NCI-H524 (cell line): Measurements from ENCODE around the gene SUPT3H.

Experiments used
- DNase-seq, 2 experiments: peaks; one replicate each; lab custom pipeline; 2025; lab: John Stamatoyannopoulos, UW

SUPT3H gene

DNA sequence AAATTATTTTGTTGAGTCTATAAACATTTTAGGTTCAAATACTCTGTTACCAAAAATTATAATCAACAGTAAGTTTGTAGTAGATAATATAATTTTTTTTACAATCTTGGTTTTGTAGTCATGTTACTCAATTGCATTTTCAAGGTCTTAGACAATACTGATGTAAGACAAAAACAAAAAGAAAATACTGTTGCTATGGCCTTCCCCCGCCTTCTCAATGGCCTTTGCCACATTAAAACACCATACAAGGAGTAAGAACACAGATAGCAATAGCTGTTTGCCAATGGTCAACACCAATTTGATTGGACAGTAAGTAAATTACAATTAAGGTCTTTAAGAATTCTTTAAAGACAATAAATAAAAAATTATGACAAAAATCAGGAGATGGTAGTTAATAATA lies 540.0 kb downstream of the SUPT3H start:
- no peak for DNase-seq

DNA sequence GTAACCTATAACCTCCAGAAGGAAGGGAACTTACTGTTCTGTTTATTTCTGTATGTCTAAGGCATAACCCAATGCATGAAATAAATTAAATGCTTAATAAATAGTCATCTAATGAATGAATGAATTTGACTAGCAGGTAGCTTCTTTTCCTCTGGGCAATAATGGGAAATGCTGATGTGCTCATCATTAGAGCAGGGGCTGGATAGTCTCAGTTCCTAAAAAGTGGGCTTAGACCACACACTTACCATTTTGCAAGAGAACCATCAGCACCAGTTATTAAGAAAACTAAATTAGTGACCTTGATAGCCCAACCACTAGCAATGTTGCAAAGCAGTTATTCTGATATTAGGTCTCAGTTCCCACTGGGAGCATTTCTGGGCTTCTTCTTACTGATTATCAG lies 540.5 kb downstream of the SUPT3H start:
- DNase-seq: no peak

DNA sequence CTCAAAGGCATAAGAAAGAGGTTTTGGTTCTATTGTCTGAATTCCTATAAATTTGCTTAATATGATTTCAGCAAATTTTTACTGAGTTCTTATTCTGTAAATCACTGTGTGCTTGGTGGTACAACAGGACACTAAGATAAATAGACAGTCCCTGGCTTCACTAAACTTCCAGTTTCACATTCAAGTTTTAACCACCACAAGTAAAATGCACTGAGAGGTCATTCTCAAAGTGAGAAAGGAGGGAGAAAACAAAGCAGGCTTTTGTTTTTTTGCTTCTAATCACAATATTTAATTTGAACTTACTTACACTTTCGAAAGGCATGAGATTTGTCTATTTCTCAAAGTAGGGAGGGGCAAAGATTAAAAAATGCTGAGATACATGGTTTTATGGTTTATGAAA lies 544.5 kb downstream of the SUPT3H start:
- no peak for DNase-seq

DNA sequence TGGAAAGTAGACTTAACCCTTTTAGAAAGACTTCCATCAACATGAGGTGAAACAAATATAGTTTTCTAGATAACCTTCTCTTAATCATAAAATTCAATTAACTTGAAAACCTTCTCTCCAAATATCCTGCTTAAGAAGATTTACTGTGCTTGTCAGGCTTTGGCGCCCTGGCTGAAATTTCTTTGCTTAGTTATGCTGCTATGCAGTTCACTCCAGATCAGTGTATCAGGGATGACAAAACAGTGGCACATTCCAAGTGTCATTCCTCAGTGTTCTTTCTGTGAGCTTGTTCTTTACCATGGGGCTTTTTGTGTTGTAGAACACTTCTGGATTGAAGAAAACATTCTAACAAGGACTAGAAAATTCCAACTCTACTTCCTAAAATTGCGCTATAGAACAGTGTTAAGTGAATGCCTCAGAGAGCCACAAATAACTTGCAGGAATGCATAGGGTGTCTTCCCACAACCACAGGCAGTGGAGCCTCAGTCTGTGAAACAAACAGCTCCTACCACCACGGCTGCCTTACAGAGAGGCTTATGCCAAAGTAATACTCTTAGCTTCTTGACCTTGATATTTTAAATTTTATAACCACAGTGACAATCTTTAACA lies 546.6 kb downstream of the SUPT3H start:
- DNase-seq: no peak

DNA sequence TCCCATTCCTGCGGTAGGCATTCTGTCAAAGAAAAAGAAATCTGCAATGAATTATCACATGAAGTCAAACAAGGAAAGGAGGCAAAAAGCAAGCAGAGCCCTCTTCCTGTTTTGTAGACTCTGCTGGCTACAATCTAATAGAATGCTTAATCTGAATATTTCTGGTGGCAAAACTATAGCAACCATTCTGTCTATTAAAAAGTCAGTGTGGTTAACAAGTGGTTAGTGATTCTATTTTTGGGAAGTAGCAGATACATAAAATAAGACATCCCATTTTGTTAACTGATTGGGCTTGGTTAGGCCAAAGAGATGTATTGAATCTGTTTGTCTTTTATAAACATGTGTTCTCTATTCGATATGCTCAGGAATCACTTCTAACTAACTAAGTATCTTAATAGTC lies 547.9 kb downstream of the SUPT3H start:
- no peak for DNase-seq

DNA sequence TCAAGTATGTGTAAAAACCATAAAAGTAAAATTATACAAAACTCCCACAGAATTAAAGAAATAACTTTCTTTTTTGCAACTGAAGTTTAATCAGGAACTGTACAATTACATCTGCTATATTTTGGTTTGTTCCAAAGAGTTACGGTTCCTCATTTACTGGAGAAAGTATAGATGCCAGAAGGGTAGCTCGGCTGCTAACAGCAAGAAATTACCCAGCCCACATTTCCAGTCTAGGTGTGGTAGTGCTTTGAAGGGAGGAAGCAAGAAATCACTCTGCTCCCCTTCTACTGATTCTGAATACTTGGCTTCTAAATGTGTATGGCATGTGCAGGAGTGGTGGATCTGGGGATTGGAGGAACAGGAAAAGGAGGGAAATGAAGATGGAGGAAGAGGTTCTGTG lies 549.0 kb downstream of the SUPT3H start:
- DNase-seq: no peak

DNA sequence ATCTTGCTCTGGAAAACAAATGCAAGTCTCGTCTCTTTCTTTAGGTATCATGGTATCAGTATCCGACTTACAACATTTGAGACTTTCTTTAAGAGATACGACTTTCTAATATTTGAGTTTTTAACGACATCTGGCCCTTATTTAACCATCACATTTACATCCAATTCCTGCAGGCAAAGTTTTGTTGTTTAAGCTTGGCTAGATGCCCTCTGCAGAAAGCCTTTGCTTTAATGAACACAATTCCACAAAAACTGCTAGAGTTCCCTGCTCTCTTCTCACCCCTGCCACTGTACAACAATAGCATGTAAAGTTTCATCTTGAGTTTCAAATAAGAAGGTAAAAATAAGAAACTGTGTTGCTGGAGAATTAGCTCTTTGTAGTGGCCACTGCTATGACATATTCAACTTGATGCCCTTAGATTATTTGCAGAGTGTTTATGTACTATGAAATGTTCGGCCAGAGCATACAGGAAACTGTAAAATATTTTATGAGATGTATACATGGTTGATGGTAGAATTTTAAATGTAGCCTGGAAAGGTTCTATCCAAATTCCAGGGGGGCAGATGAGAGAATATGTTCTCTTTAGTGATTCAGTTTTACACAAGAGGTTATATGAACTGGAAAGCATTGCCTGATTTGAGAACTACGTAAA lies 551.6 kb downstream of the SUPT3H start:
- DNase-seq: no peak

DNA sequence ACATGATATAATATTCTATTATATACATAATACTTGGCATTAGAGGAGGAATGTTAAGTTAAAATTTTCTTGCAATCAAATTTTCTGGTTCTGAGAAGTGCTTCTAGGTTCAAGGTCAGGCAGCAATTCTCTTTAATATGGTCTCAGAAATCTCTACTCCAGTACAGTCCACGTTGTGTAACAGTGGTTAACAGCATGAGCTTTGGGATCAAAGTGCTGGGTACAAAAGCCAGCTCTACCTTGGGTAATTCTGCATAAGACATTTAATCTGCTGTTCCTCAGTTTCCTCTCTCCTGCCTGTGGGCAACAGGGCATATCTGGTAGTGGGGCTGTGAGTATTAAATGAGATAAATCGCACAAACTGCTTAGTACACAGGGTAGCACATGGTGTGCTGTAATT lies 552.5 kb downstream of the SUPT3H start:
- DNase-seq: no peak

DNA sequence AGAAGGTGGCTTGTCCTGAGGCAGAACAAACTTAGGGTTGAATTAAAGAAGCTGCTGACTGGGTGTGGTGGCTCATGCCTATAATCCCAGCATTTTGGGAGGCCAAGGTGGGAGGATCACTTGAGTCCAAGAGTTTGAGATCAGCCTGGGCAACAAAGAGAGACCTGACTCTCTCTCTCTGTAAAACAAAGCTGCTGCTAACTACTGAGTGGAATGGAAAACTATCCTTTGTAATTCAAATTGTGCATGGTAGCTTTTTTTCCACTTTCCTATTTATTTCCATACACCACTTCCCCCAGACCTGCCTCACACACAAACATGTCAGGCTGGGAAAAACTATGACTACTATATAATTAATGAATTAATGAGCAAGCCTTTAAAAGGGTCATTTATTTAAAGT lies 553.2 kb downstream of the SUPT3H start:
- no peak for DNase-seq

DNA sequence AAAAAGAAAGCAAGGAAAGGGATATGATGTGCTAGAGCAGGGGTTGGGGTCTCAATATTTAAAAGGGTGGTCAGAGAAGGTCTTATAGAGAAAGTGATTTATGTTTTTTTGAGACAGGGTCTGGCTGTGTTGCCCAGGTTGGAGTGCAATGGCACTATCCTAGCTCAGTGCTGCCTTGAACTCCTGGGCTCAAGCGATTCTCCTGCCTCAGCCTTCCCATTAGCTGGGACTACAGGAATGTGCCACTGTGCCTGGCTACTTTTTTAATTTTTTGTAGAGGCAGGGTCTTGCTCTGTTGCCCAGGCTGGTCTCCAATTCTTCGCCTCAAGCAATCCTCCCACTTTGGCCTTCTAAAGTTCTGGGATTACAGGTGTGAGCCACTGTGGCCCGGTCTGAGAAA lies 557.0 kb downstream of the SUPT3H start:
- DNase-seq: no peak

DNA sequence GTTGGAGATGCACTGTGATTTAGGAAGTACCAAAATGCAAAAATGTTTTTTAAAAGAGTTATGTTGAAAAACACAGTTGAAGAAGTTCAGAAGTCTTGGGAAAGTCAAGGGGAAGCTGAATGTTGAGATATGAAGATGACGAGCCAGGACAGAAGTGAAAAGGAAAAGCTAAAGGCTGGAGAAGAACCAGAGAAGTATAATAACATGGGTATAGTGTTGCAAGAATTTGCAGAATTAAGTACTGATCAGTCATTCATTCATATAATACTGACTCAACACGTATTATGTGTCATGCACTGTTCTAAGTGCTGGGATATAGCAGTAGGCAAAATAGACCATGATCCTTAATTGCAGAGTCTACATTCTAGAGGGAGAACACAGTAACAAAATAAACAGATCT lies 557.4 kb downstream of the SUPT3H start:
- DNase-seq: no peak

DNA sequence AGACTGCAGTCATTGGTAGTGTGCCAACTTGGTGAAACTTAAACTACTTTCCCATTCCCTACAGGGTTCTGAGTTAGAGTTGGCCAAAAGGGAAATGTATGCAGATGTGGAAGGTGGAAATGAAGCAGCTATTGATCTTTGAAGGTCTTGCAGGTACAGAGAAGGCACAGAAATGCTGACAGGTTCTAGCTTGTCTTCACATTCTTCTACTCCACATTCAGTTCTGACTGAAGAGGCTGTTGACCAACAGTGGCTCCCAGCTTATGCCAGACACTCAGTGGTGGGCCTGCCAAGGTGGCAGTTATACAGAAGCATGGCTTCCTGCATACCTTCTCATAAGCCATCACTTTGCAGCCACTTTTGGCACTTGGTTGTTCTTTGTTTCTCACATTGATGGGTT lies 566.3 kb downstream of the SUPT3H start:
- no peak for DNase-seq

DNA sequence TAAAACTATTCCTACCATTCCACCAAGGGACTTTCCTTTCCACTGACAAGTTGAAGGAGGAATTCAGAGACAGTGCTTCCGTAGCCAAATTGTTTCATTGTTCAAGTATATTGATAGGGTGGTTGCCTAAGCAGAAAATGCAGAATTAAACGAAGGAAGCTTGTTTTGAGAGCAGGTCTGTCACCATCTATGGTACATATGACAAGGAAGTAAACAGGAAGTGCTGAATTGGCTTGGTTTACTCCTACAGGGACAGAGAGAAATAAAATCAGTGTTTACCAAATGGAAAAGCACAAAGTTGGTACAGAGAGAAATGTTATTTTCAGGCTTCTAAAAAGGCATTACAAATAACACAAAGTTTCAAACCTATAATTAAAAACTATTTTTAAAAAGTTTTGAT lies 568.5 kb downstream of the SUPT3H start:
- DNase-seq: no peak

DNA sequence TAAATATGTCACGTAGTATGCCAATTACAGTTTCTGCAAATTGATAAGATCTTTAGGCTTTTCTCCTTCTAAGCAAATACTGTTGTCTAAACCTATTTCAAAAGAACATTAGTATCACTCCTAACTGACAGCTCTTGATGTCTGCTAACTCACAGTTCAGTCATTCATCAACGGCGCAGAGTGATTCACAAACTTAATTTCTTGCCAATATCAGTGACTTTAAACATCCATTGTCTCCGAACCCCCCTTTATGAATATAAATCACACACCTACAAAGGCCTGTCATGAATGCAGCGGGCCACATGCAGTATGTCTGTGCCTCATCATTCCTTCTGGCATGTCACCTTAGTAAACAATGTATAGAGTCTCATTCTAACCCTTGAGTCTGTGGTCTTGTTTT lies 569.6 kb downstream of the SUPT3H start:
- no peak for DNase-seq

DNA sequence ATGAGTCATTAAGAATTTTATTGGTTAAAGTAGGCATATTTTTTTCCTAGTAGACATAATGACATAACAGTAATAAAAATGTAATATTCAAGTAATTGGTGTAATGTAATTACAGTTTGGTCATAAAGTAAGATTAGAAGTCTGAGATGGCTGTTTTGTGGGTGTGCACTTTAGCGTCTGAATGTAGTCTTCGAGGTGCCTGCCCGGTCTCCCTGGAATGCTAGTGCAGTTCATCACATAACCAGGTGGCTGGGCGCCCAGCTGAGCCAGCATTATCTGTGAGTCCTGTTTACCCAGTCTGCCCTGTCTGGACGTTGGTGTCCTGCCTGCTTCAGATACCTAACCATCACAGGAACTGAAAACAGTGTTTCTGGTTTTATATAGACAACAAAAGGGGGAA lies 571.1 kb downstream of the SUPT3H start:
- no peak for DNase-seq

DNA sequence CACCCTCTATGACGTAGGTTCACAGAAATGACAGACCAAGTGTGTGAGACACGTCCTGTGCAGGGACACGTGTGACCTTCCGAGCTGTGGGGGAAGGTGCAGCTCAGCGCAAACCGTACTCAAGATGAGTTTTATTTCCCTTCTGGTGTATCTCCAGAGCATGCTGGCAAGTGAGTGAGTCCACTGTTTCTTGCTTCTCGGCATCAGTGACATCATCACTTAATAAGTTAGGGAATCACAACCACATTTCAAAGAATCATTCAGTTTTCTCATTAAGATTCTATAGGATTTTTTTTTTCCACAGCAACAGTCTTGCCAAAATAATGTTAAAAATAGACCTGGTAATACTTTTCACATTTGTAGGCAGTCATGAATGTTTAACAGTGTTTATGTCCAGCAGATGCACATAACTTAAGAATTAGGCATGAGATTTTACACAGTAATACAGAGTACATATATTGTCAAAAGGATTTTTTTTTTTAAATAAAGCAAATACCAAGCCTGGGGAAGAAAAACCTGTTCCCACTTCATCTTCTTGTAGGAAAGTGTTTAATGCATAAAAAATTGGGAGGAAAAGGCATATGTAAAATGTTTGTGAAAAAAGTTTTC lies 572.4 kb downstream of the SUPT3H start:
- DNase-seq: no peak

DNA sequence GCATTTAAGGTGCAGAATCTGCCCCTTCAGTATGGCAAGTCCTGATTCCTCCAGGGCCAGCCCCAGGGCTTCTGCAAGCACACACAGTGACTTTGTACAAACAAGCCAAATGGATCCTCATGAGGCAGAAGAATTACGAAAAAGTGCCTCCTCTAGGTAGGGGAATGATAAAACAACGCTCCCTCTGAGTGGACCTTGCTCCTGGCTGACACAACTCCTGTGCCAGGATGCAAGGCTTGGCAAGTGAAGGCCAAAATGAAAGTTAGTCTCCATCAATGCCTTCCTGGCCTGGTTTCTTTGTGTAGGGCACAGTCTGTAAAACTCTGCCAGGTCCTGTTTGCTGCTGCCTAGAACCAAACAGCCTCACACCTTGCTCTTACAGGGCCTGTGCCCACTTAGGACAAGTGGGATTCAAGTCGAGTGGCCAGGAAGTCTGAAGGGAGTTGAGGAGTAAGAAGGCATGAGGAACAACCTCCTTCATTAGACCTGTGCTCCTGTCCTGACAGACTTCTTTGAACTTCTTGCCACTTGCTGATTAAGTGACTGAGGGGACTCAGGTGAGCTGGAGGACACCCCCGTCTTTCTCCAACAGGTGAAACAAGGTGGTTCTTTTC lies 573.1 kb downstream of the SUPT3H start:
- DNase-seq: no peak

DNA sequence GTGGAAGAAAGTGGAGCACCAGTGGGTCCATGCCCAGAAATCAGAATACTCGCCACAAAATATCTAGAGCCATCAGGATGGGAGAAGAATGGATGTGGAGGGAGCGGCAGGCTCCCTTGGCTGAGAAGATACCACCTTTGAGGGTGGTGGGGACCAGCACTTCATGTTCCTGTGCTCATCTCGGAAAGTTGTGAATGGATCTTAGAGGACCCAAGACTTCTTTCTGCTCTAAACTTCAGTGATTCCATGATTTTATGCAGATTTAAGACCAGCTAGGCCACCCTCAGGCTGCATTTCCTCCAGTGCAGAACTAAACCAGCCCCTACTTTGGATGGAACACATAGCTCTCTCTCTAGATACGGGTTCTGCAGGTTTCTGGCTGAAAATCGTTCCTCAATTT lies 573.7 kb downstream of the SUPT3H start:
- DNase-seq: no peak

DNA sequence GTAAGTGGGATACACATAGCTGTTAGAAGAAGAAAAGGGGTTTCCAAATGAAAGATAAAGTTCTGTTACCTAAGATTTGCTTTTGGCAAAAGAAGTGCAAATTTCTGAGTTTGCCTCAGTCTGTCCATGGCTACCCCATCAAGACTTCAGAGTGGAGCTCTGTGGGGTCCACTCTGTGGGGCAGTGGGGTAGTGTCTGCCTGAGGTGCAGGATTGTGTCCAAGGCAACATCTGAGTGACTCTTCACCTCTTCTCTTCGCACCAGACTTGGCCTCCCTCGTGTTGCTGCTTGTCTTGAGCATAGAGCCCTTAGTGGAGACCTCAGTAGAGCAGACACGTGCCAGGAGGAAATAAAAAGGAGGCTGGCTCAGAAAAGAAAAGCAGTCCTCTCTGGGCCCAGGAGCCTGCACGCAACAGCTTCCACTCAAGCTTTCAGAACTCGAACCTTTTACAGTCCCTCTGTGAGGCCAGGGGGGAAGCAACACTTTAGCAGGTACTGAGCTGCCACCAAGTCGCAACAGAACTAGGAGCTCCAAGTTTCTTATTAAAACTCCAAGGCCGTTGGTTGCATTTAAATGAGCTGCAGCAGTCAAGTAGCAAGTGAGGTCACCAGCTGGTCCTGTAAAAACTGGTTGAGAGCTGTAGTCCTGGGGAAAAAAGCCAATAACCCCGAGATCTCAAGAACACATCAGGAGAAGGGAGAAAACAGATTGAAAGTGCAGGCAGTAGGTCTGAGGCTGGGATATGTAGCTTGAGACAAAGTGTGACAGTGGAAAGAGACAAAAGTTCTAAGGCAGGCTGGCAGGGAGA lies 576.7 kb downstream of the SUPT3H start:
- peak in 1 of 2 experiments; percentile 55 for DNase-seq

DNA sequence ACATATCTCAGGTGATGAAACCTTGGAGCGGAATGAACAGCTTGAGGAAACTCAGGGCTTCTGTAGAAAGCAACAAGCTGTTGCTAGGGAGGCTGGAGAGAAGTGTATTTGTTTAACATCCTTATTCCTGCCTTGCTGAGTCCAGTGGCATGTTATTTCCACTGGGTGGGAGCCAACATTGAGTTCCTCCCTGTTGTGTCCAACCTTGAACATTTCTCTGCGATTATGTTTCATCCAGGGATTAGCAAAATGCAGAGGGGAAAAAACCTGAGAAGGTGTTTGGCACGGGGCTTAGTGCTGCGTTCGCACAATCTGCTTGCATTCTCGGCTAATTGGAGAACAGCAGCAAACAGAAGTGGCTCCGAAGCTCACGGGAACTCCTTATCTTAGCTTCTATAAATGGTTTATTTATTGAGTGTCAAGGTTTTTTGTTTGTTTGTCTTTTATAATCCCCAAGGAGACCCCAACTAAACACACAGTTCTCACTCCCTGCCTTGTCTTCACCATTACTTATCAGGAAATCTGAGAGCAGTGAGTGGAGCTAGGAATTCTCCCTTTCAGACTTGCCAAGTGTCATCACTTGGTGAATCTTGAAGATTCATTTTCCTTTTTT lies 577.5 kb downstream of the SUPT3H start:
- peak; percentile 50 to 78 for DNase-seq

DNA sequence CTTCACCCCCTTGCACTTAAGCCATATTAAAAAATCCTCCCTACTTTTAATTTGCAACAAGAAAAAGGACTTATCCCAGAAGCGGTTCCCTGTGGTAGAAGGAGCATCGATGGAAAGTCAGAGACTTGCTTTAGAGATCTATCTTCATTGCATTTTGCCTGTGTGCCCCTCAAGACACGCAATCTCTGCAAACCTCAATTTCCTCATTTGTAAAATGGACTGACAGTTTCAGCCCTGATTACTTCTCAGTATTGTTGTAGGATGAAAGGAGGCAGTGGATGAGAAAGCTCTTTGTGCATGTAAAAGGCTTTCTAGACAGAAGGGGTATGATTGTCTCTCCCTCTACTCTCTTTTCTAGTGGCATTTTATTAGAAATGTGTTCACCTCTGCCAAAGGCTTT lies 580.0 kb downstream of the SUPT3H start:
- no peak for DNase-seq

DNA sequence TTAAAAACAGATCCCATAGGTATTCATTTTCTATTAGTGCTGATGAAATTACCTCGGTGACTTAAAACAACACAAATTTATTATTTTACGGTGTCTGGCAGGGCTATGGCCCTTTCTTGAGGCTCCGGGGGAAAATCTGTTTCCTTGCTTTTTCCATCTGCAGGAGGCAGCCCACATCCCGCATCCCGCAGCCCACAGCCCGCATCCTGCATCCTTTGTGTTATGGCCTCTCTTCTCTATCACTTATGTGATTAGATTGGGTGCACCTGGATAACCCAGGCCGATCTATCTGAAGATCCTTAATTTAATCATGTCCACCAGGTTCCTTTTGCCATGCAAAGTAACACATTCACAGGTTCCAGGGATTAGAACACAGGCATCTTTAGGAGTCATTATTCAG lies 582.4 kb downstream of the SUPT3H start:
- no peak for DNase-seq
